GM21737 (cell line): ENCODE data around the gene HPN.
"Not testable (repeated sequence)": the region's sequence is repeated elsewhere in the genome, so short reads cannot be mapped to it uniquely, and the experiment has no call there.

Experiments used
- ATAC-seq: cut with Tn5 transposase; IDR thresholded peaks from one replicate; pipeline ENCODE4 v1.9.1; 2021; ENCODE audit warnings: mild to moderate bottlenecking, moderate library complexity; ENCODE audit not compliant: unreplicated experiment

HPN gene

GRCh38 chr19:35042056-35042730 lies 672 bp downstream of the HPN start:
- ATAC-seq, result no peak

GRCh38 chr19:35042954-35043604 lies 1.6 kb downstream of the HPN start:
- ATAC-seq, result no peak

GRCh38 chr19:35043906-35044305 lies 2.4 kb downstream of the HPN start:
- ATAC-seq, result no peak

- ATAC-seq, result no peak
Observed at GRCh38 chr19:35044317-35045117, 3.0 kb downstream of the HPN start.

- peak; percentile 60 for ATAC-seq
Observed at GRCh38 chr19:35045667-35046300, 4.3 kb downstream of the HPN start.

- no peak for ATAC-seq
Observed at GRCh38 chr19:35046461-35046860, 4.9 kb downstream of the HPN start.

- ATAC-seq, result no peak
Observed at GRCh38 chr19:35048911-35049411, 7.4 kb downstream of the HPN start.

GRCh38 chr19:35049456-35049855 lies 7.9 kb downstream of the HPN start:
- no peak for ATAC-seq

GRCh38 chr19:35050662-35051061 lies 9.1 kb downstream of the HPN start:
- ATAC-seq, result not testable (repeated sequence)

- ATAC-seq, result not testable (repeated sequence)
Observed at GRCh38 chr19:35051268-35051667, 9.7 kb downstream of the HPN start.

GRCh38 chr19:35051796-35052195 lies 10.3 kb downstream of the HPN start:
- ATAC-seq, result no peak

GRCh38 chr19:35052599-35053190 lies 11.2 kb downstream of the HPN start:
- ATAC-seq, result no peak

GRCh38 chr19:35053667-35054293 lies 12.3 kb downstream of the HPN start:
- ATAC-seq, result no peak

- no peak for ATAC-seq
Observed at GRCh38 chr19:35054626-35055025, 13.1 kb downstream of the HPN start.

- ATAC-seq, result no peak
Observed at GRCh38 chr19:35055715-35056179, 14.2 kb downstream of the HPN start.

- no peak for ATAC-seq
Observed at GRCh38 chr19:35056513-35057063, 15.1 kb downstream of the HPN start.

- no peak for ATAC-seq
Observed at GRCh38 chr19:35058370-35058769, 16.8 kb downstream of the HPN start.

GRCh38 chr19:35059006-35059798 lies 17.7 kb downstream of the HPN start:
- no peak for ATAC-seq

- no peak for ATAC-seq
Observed at GRCh38 chr19:35059799-35060091, 18.2 kb downstream of the HPN start.
